Endothelial cell of umbilical vein (primary cell): Measurements from ENCODE around the gene XRCC1.

Experiments
- CTCF ChIP-seq, 2 donors: IDR thresholded peaks; 1 replicate in 1 of 2; 2 replicates in 1 of 2; pipeline ENCODE4 v1.5.1; 2011; ENCODE audit warnings: low read length in 2 of 2, mild to moderate bottlenecking in 2 of 2, moderate library complexity in 2 of 2, control low read depth in 1 of 2, inconsistent platforms in 1 of 2, low read depth in 1 of 2; ENCODE audit not compliant: insufficient read depth in 1 of 2; ENCODE audit errors: extremely low read depth in 1 of 2
- MAX ChIP-seq: IDR thresholded peaks from 2 replicates; pipeline ENCODE4 v1.6.1; 2011; ENCODE audit not compliant: insufficient read depth, insufficient read length
- MYC ChIP-seq: IDR thresholded peaks from one replicate; pipeline ENCODE4 v1.6.1; 2011; ENCODE audit warnings: mild to moderate bottlenecking, low read depth, low read length
- POLR2AphosphoS5 ChIP-seq: IDR thresholded peaks from 2 replicates; pipeline ENCODE4 v1.6.1; 2012; ENCODE audit warnings: low read depth, mild to moderate bottlenecking, control low read depth, low read length, moderate library complexity; ENCODE audit not compliant: insufficient read depth

GRCh38 chr19:43612374-43612773, 37.0 kb upstream of the XRCC1 start:
- TF ChIP-seq CTCF (IDR thresholded peaks at IDR 0.05; ENCODE audit: extremely low read depth in 1 of 2, insufficient read depth in 1 of 2, low read depth in 1 of 2, low read length in 2 of 2) (no peak), MYC (no peak), POLR2AphosphoS5 (no peak), MAX (no peak)
